T-helper 2 cell (primary cell): ENCODE results near the gene MACROH2A1.
"Not testable (repeated sequence)": the region's sequence is repeated elsewhere in the genome, so short reads cannot be mapped to it uniquely, and the experiment has no call there.

Experiments used
- DNase-seq, 5 experiments: peaks; one replicate each; pipeline versions ENCODE4 v3.0.0 to v3.0.0-alpha.2; 2012 to 2022

The MACROH2A1 gene

DNA sequence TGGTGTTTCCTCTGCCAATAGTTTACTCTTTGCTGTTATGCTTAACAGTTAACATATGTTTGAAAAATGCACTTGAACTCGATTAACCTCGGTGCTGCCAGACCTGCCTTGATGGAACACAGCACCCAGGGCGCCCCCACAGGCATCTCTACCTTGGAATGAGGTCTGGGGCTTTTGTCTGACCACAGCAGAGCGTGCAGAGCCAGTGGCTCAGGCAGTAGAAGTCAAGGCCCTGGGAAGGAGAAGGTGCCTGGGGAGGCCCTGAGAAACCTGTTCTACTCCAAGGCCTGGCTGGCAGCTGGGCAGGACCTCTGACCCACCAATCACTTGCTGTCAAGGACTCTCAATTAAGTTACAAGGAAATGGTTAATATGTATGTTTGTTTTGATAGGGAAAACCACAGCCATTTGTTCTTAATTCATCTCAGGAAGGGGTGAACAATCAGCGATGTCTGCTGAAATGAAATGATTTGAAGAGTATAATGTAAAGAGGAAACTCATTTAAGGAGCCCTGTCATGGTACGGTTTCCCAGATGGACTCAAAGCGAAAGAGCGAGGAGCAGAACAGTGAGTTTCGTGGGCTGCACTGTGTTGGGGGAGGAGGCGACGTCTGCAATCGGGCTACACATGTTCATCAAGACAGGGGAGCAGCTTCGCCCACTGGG is 21.9 kb downstream of the MACROH2A1 start:
- DNase-seq = peak in 1 of 5 experiments; percentile 79

DNA sequence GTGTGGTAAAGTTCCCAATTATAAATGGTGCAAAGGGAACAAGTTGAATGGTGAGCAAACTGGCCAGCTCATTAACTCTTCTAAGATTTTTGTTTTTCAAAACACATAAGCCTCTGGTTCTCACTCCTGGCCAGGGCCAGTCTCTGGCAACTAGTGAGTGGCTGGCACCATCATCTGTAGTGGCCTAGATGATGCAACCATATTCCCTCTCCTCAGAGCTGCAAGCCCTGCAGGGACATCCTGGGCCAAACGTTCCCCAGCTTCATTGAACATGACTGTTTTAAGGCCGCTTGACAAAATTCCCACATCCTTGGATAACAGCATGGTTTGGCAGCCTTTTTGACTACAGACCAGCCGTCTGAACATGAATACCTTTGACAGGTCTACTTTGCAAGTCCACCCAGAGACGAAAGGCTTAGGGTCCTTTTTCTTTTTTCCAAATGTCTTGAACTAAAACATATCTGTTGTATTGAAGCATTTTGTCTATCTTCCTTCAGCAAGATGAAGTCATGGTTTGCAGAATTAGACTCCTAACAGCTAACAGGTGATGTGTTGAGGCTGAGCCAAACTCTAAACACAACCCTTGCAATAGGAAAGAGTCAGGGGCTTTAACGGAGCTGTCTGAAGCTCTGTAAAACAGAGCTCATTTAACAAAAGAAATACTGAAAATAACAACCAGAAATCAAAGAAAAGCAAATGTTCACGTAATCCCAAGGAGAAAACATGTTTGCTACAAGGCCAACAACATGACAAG is 23.8 kb downstream of the MACROH2A1 start:
- no peak for DNase-seq

DNA sequence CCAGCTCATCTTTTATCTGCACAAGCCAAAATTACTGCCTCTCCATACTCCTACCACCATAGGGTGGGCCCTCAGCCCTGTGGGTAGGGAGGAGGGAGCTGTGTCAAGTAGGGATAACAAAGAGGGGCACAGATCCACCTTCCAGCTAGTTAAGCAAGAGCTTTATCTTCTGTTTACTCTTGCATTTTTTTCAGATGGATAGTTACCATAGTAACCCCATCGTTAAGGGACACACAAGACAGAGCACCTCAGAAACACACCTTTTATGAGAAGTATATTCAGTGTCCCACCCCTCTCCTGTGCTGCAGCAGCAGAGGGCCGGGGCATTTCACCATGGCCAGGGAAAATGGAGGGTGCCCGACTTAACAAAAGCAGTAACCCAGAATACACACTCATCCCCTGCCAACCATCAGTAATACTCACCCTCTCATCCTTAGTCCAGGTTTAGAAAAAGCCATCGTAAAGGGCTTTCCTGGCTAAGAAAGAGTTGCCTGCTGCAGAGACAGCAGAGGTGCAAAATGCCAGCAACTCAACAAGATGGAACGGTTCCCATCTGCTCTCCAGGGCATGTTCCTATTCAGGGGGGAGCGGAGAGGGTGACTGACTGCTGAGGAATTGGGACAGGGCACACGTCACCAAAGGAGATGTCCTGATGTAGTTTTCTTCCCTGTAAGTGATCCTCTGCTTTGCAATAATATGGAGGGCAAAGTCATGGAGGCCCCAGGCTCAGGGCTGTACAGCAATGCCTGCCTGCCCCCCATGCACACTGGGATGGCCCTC is 25.1 kb downstream of the MACROH2A1 start:
- DNase-seq = peak in 1 of 5 experiments; percentile 51

DNA sequence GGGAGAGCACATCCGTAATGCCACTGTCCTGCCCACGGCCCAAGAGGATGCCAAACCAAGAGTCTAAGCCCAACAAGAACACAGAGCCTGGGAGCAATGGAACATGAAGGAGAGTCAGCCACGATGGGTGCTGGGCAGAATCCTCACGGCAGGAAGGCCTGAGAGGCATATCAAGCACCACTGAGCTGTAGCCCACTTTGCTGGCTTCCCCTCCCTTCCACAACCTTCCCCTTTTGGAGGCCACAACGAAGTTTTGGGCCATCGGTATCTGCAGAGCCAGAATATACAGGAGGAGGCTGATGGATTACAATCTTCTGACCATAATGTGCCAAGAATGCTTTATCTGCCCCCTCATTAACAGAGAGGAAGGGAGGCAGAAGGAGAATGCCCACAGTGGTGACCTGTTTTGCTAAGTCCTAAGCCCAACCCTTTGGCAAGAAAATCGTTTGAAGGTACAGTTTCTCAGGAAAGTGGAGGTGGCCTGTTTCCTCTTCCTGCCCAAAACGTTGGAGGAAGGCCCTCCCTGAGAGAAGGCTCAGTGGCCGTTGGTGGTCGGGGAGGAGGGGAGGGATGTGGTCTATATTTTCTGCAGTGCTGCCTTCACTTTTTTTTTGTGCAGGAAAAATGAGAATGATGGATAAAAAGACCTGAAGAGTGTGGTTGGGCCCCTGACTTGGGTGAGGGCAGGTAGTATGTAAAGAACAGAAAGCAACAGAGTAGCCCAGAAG is 26.2 kb downstream of the MACROH2A1 start:
- peak in 1 of 5 experiments; percentile 58 for DNase-seq

DNA sequence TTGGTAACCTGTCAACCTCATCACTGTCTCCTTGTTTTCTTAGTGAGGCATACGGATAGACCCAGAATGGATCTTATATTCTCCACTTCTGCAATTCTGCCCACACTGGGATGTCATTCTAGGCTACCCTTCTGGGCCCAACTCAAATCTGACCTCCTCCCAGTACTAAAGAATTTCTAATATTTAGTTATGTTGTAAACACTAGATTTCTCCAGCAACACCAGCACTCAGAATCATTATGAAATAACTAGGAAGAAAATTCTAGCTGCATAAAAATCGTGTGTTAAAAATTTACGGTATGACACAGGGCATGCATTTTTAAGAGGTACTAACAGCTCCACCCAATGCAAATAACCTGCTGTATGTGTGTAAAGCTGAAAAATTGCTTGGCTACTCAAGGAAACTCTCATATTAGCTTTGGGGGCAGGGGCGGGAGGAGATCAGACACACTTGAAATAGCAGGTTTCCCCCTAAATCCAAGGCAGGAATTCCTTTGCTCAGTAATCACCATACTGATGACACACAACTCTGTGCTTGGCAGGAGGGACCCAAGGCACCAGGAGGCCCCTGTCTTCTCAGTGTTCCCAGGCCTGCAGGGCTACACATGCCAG is 27.3 kb downstream of the MACROH2A1 start:
- no peak for DNase-seq

DNA sequence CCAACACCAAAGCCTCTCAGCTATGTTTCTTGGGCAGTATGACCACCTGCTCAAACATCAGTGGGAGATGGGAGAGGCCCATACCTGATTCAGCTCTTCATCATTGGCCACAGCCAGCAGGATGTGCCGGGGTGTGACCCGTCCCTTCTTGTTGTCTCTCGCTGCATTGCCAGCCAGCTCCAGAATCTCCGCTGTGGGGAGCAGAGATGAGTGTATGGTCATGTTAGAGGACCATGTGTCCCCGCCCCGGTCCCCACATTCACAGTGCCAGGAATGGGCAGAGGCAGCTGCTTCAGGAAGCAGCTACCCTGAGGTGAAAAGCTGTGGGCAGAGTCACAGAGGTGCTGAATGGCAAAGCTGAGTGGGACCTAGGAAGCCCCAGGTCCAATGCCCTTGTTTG is 29.1 kb downstream of the MACROH2A1 start:
- no peak for DNase-seq

DNA sequence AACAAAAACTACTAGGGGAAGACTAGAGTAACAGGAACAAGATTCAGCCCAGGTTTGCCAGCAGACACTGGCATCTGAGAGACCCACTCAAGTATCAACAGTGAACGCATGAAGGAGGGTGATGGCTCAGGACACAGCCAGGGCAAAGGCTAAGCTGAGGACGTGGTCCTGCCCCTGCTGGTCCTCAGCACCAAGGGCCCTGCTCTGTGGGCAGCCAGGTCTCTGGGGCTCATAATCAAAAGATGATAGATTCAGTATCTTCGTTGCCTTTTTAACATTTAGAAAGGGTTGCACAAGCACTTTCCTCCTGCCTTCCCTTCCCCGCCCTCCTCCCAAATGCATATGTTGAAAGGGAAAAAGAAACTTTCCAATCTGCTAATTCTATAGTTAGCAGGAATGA is 31.5 kb downstream of the MACROH2A1 start:
- no peak for DNase-seq

DNA sequence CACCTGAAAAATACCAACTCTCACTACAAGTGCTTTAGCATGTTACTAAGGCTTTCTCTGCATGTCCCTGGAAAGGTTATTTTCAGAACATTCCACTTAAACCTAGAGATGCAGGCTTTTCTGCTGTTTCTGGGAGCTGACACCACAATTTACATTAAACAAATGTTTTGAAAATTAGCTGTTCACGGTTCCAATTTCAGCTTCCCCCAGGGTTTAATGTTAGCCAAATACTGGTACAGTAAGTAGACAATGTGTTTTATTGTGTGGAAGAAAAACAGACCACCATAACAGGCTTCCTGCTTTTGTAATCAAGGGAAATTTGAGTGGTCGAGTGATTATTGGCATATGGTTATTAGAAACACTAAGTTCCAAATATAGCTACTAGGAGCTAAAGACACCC is 32.0 kb downstream of the MACROH2A1 start:
- no peak for DNase-seq

DNA sequence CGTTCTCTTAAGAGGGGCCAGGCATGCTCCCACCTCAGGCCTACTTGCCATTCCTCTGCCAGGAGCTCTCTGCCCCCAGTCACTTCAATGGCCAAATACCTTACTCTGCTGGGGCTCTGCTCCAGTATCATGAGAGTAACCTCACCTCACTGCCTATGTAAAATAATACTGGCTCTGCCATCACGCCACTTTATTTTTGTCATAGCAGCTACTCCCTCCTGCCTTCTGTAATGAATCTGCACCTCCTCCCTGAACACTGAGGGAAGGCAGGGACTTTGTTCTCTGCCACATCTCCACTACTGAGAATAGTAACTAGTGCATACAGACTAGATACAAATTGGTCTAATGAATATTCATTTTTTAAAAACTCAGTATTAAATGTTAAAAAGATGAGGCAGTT is 33.8 kb downstream of the MACROH2A1 start:
- DNase-seq = no peak

DNA sequence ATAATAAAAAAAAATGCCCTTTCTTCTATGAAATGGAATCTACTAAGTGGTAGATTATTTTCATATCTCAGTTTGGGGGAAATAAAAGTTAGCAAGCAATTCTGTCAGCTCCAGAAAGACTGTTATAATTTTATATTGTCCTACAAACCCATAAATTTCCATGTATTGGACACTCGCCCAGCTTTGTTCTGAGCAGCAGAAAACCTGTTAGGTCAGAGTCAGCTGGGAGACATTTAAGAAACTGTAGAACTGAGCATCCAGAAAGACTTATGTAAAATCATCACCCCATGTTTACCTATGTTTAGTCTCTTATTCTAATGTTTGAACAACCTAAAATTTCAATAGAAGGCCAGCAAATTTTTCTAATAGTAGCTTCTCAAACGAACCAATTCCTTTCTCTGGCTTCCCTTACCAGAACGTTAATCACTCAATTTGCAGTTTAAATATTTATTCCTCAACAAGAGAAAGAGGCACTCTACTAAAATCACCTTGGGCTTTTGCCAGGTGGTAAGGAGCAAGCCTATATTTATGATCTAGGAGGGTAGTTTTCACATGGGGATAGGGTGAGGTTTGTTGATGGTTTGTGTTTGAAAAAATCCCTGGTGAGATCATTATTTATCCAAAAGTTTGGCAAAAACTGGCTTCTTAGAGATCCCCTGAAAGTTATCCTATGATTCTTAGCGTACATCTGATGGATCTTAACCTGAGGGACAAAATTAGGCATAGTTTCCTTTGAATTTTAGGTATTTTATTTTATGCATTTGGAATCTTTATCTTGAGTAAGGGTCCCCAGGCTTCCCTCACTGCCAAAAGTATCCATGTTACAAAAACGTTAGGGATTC is 34.4 kb downstream of the MACROH2A1 start:
- DNase-seq = no peak

DNA sequence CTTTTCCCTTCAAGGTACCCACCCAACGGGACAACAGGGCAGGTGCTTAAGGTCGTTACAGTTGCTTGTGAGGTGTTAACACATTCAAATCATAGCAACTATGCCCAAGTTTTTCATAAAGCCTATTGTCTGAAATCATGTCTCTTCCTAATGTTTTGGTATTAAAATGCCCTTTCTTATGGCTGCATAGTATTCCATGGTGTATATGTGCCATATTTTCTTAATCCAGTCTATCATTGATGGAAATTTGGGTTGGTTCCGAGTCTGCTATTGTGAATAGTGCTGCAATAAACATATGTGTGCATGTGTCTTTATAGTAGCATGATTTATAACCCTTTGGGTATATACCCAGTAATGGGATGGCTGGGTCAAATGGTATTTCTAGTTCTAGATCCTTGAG is 35.7 kb downstream of the MACROH2A1 start:
- DNase-seq = not testable (repeated sequence)

DNA sequence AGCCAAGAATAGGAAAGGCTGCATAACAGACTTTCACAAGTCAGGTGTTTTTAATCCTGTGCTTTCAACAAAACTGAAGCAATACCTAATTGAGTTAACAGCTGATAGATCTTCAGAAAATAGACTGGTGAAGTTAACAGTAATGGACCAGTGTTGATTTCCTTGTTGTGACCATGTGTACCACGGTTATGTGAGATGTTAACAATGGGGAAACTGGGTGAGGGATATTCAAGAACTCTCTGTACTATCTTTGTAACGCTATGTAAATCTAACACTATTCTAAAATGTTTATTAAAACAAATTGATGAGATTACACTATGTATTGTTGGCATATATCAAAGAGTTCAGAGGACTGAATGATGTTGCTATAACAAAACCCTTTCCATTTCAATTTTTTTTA is 36.9 kb downstream of the MACROH2A1 start:
- no peak for DNase-seq

DNA sequence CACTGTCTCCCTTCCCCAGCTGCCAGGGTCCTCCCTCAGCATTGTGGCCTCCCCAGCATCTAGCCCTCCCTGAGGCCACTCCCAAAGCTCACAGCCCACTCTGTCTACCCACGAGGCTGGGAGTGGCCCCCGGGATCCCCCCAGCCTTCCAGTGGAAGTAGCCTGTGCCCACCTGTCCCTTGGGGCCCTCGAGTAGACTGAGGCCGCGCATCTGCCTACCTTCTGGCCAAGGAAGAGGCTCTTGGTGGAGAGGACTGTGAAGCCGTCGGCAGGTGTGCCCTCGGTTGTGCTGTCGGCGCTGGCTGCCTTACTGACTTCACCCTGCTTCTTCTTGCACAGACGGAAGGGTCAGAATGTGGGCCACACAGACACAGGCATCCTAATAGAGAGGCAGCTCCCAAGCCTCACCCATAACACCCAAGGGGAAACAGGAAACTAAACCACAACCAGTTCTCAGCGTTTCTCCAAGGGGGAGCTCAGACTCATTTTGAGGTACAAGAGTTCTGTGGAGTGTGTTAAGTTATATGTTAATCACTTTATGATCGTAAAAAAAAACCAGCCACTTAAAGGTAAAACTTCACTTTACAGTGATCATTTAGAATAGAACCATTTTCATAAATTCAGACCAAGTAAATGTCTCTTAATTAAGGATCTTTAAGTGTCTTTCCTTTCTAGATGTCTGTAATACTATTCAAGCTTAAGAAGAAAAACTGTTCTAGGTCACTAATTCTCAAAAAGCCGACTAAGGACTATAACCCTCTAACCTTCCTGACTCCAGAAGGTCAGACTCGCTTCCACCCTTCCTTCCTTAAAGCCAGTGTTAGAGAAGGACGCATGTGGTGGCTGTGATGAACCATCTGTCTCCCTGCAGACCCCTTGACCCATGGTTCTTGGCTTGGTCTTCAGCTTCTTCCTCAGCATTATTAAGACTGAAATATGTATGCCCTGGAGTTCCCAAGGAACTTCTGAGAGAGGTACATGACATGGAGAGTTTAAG is 38.5 kb downstream of the MACROH2A1 start:
- no peak for DNase-seq

DNA sequence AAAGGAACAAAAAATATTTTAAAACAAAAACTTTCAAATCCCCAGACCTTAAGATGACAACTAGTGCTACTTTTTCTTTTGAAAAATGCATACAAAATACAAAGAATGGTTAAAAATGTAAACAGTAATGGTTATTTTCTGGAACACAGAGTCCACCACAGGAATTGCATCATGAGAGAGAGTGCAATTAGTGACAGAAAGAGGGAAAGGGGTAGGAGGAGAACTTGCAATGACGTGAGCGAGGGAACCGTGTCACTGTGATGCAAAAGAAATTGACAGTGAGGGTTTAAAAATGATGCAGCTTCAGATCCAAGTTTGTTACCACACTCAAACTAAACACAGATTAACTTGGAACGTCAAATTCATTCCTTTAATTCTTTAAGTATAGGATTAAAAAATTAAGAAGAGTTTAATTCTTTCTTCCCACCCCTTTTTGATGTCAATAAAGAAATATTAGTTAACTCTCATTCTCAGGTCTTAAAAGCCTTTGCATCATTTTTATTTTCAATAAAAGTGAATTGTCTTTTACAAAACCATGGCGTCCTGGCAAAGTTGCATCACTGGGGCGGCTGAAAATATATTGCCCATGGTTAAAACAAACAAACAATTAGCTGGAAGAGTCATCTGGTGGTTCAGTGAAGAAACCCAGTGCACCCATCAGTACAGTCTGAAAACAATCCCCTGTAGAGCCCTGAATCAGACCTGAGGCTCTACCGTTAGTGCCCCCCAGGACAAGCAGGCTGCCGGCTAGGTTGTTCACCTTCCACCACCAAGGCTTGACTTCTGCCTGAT is 39.5 kb downstream of the MACROH2A1 start:
- no peak for DNase-seq

DNA sequence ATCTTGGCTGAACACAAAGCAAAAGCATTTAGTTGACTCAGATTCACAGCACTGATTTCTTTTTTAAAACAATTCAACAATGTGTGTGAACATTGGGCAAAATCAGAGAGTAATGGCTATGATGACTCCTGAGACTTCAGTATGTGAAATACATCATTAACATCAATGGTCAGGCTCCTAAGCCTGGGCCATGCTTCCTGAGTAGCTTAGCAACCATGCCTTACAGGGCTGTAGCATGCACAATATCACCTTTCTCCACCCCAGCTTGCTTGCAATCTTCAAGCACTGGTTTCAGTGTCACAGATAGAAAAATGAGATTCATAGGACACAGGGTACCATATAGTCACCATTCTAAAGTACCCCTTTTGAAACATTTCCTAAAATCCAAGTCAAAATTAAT is 41.3 kb downstream of the MACROH2A1 start:
- DNase-seq = no peak

DNA sequence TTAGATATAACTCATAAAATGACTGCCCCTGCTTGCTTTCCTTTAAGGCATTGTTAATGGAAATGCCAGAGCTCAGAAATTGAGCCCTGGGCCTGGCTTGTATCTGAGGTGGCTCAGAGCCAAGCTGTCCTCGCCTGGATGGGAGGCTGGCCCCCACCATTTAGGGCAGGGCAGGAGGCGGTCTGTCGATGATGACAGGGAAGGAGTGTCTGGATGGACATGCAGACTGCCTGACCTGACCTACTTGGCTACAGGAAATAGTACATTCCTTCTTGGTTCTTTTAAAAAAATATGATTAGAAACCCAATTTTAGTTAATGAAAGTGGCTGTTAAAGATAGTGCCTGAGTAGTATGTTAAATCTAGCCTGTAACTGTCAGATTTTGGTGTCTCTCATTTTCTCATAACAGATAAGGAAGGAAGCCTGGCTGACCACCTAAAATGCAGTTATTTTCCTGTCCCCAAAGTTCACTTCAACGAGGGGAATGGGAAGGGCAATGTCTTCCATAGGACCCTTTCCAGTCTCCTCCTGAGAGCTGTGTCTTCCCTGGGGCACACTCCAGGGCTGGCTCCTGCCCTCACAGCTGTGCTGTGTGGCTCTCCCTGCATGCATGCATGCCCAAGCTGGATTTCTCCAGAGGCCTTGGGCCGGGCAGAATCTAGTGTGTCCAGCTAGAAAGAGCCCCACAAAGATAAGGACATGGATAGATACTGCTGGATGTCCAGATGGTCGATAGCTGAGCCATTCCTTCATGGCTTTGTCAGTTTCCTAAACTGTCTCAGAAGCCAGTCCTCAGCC is 42.3 kb downstream of the MACROH2A1 start:
- DNase-seq = no peak

DNA sequence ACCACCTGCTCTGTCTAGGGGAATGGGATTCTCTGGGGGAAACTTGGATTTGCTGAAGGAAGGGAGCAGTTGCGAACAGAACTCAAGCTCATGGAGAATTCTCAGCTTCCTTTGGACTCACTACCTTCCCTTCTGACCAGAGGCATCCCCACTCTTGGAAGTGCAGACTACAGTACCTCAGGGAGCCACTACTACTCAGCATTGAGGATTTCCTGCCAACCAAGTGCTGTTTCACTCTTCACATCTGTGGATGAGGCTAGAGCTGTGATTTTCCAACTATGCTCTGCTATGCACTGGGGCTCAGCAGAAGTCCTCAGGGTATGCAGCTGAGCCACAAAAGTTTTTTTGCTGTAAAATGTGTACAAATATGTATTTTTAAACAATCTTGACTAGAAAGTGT is 43.9 kb downstream of the MACROH2A1 start:
- no peak for DNase-seq

DNA sequence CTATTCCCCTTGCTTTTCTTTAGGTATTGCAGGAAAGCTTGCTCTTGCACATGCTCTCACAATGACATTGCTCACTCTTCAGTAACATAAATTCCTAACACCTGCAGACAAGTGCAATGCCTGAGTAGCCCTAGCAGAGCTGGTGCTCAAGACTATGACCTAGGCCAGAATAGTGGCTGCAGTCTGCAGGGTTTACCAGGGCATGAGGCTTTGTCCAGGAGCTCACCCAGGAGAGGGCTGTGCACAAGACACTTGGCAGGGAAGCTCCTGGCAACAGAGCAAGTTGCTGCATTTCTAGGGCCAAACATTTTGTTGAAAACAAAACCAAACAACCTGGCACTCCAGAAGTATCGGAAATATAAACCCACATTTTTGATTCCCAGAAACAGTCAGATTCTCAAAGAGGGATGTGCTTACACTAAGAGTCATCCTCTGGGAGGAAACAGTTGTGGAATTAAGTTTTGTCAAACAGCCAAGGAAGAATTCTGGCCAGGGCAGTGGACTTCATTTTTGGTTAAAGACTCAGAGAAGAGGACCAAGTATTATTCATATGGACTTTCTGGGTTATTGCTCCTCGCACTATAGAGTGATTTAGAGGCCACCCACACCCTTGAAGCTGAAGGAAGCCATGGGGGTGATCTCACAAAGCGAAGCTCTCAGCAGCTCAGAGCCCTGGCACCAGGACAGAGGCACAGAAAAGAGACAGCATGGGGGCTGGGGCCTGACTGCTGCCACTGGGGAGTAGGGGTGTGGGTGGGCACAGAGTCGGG is 44.9 kb downstream of the MACROH2A1 start:
- DNase-seq = no peak
